Stomach smooth muscle (tissue), 2 donors: ENCODE measurements around the gene CATSPER3.
"Not testable (repeated sequence)": the region's sequence is repeated elsewhere in the genome, so short reads cannot be mapped to it uniquely, and the experiment has no call there.

Experiments
- H3K27ac ChIP-seq: one replicate; pipeline ENCODE4 v1.7.0; 2013; ENCODE audit warnings: mild to moderate bottlenecking, low read length, inconsistent platforms
- H3K27me3 ChIP-seq, 2 donors: one replicate each; pipeline ENCODE4 v1.7.0; 2013; ENCODE audit warnings: low read length in 2 of 2; ENCODE audit not compliant: insufficient read depth in 2 of 2, control insufficient read depth in 1 of 2
- H3K36me3 ChIP-seq, 2 donors: one replicate each; pipeline ENCODE4 v1.7.0; 2013; ENCODE audit warnings: low read length in 2 of 2; ENCODE audit not compliant: control insufficient read depth in 2 of 2, insufficient read depth in 2 of 2
- H3K4me1 ChIP-seq: one replicate; pipeline ENCODE4 v1.7.0; 2013; ENCODE audit warnings: low read length; ENCODE audit not compliant: control insufficient read depth, insufficient read depth
- H3K4me3 ChIP-seq, 2 donors: one replicate each; pipeline ENCODE4 v1.7.0; 2013; ENCODE audit warnings: low read length in 2 of 2
- H3K9ac ChIP-seq, 2 donors: one replicate each; pipeline ENCODE4 v1.7.0; 2013; ENCODE audit warnings: low read length in 2 of 2, mild to moderate bottlenecking in 1 of 2
- H3K9me3 ChIP-seq, 2 donors: one replicate each; pipeline ENCODE4 v1.7.0; 2013; ENCODE audit warnings: low read length in 2 of 2; ENCODE audit not compliant: control insufficient read depth in 2 of 2
- donor health status: healthy.
- donor health status: Pancreatic carcinoma.

Gene CATSPER3

GRCh38 chr5:134969166-134969565, 1.5 kb downstream of the CATSPER3 start:
- Histone ChIP-seq H3K36me3 (peaks cover 5% of the 10 kb centered on the region in 2 donors), H3K4me3 (no peak overlapping the region), H3K27me3 (no peaks in the 10 kb centered on the region), H3K9ac (no peak overlapping the region), H3K9me3 (no peaks in the 10 kb centered on the region), H3K27ac (no peak overlapping the region), H3K4me1 (no peaks in the 10 kb centered on the region)

- no peaks in the 10 kb centered on the region for H3K4me1 ChIP-seq
- H3K9me3 ChIP-seq = peaks cover 0 to 3% of the 10 kb centered on the region in 2 donors
- no peaks in the 10 kb centered on the region for H3K36me3 ChIP-seq
- no peak overlapping the region for H3K9ac ChIP-seq
- H3K27me3 ChIP-seq = no peaks in the 10 kb centered on the region
- H3K27ac ChIP-seq = no peak overlapping the region
- no peak overlapping the region for H3K4me3 ChIP-seq
These were observed 7.5 kb downstream of the CATSPER3 start for GRCh38 chr5:134975078-134975715.

GRCh38 chr5:134975843-134976242, 8.1 kb downstream of the CATSPER3 start:
- no peak overlapping the region for H3K9ac ChIP-seq
- H3K4me1 ChIP-seq = no peaks in the 10 kb centered on the region
- peaks cover 0 to 6% of the 10 kb centered on the region in 2 donors for H3K9me3 ChIP-seq
- H3K36me3 ChIP-seq = no peaks in the 10 kb centered on the region
- no peak overlapping the region for H3K4me3 ChIP-seq
- no peaks in the 10 kb centered on the region for H3K27me3 ChIP-seq
- no peak overlapping the region for H3K27ac ChIP-seq

- Histone ChIP-seq H3K27ac (no peak overlapping the region), H3K36me3 (no peaks in the 10 kb centered on the region), H3K4me1 (no peaks in the 10 kb centered on the region), H3K4me3 (no peak overlapping the region), H3K9ac (no peak overlapping the region), H3K9me3 (peaks cover 0 to 7% of the 10 kb centered on the region in 2 donors), H3K27me3 (no peaks in the 10 kb centered on the region)
These were observed 9.1 kb downstream of the CATSPER3 start for GRCh38 chr5:134976841-134977240.

GRCh38 chr5:134979416-134979815, 11.7 kb downstream of the CATSPER3 start:
- Histone ChIP-seq H3K9ac (no peak overlapping the region), H3K4me3 (no peak overlapping the region), H3K9me3 (peaks cover 9 to 12% of the 10 kb centered on the region in 2 donors), H3K4me1 (no peaks in the 10 kb centered on the region), H3K27me3 (no peaks in the 10 kb centered on the region), H3K36me3 (no peaks in the 10 kb centered on the region), H3K27ac (no peak overlapping the region)

GRCh38 chr5:134982230-134982629, 14.5 kb downstream of the CATSPER3 start:
- no peaks in the 10 kb centered on the region for H3K27me3 ChIP-seq
- H3K4me3 ChIP-seq = no peak overlapping the region
- no peaks in the 10 kb centered on the region for H3K4me1 ChIP-seq
- H3K36me3 ChIP-seq = no peaks in the 10 kb centered on the region
- no peak overlapping the region for H3K27ac ChIP-seq
- no peak overlapping the region for H3K9ac ChIP-seq
- H3K9me3 ChIP-seq = peaks cover 9 to 12% of the 10 kb centered on the region in 2 donors

- Histone ChIP-seq H3K9ac (no peak overlapping the region), H3K9me3 (no peaks in the 10 kb centered on the region), H3K4me3 (no peak overlapping the region), H3K36me3 (no peaks in the 10 kb centered on the region), H3K4me1 (peaks cover 6% of the 10 kb centered on the region), H3K27ac (no peak overlapping the region), H3K27me3 (no peaks in the 10 kb centered on the region)
These were observed 21.6 kb downstream of the CATSPER3 start for GRCh38 chr5:134989266-134989830.

GRCh38 chr5:134990183-134990582, 22.5 kb downstream of the CATSPER3 start:
- not testable (repeated sequence) for H3K36me3 ChIP-seq, H3K4me1 ChIP-seq, H3K9me3 ChIP-seq, H3K4me3 ChIP-seq, H3K27ac ChIP-seq, H3K9ac ChIP-seq, H3K27me3 ChIP-seq

- Histone ChIP-seq H3K9ac (no peak overlapping the region), H3K27ac (no peak overlapping the region), H3K9me3 (no peaks in the 10 kb centered on the region), H3K4me1 (peaks cover 6% of the 10 kb centered on the region), H3K36me3 (no peaks in the 10 kb centered on the region), H3K4me3 (no peak overlapping the region), H3K27me3 (no peaks in the 10 kb centered on the region)
These were observed 24.4 kb downstream of the CATSPER3 start for GRCh38 chr5:134992148-134992547.

GRCh38 chr5:134993161-134993560, 25.5 kb downstream of the CATSPER3 start:
- Histone ChIP-seq H3K9me3 (no peaks in the 10 kb centered on the region), H3K4me3 (no peak overlapping the region), H3K9ac (no peak overlapping the region), H3K4me1 (peaks cover 6% of the 10 kb centered on the region), H3K36me3 (no peaks in the 10 kb centered on the region), H3K27me3 (no peaks in the 10 kb centered on the region), H3K27ac (no peak overlapping the region)

- Histone ChIP-seq H3K9ac (no peak overlapping the region), H3K4me3 (no peak overlapping the region), H3K4me1 (peaks cover 6% of the 10 kb centered on the region), H3K27me3 (no peaks in the 10 kb centered on the region), H3K36me3 (no peaks in the 10 kb centered on the region), H3K9me3 (no peaks in the 10 kb centered on the region), H3K27ac (no peak overlapping the region)
These were observed 27.0 kb downstream of the CATSPER3 start for GRCh38 chr5:134994560-134995156.
